K562 (cell line): ENCODE results near the gene SLC46A3. TPM values are rescaled to one million over a fixed set of nuclear protein-coding genes. Genes with fewer than 3 reads are reported as not detected.

Experiments used
- ATAC-seq: fragments of 200-7000 bp; cut with Tn5 transposase; 3 replicates; pipeline ENCODE4 v1.9.1; 2020; ENCODE audit warnings: moderate library complexity
- BruUV-seq: library from RNA; stranded (reverse); fragments of 400-500 nt; replicated peaks from 2 replicates; lab custom pipeline; 2021; lab: Mats Ljungman, UMichigan
- CTCF ChIA-PET: fragments of 300-600 bp; formaldehyde crosslinking; extraction: SDS; loops from one replicate; lab custom pipeline; 2021; ENCODE audit warnings: low intra/inter-chr PET ratio; lab: Yijun Ruan, JAX
- POLR2A ChIA-PET: fragments of 300-600, 350-650 bp; sonication (Branson Sonifier 250); formaldehyde crosslinking; extraction: SDS; loops from one replicate; lab custom pipeline; 2021; ENCODE audit warnings: antibody characterized with exemption, inconsistent platforms; lab: Yijun Ruan, JAX
- DNase-seq, 4 experiments: peaks; one replicate each; pipeline versions ENCODE4 v3.0.0 to v3.0.0-alpha.2; 2011 to 2018; ENCODE audit warnings: low spot score in 3 of 4, mixed read lengths in 3 of 4; ENCODE audit errors: extremely low read depth in 1 of 4
- FAIRE-seq: peaks from 2 replicates; lab custom pipeline; 2011; peaks lifted over from hg19 to GRCh38; lab: Jason Lieb, UNC
- H2AFZ ChIP-seq: 2 replicates; pipeline ENCODE4 v1.6.0; 2011; ENCODE audit warnings: low read depth, low read length, control low read depth, inconsistent platforms
- H3K27ac ChIP-seq: fragments of 200-600 bp; 3 replicates; pipeline ENCODE4 v1.8.0; 2011; ENCODE audit warnings: low read depth, mild to moderate bottlenecking, control low read depth, inconsistent platforms, low read length, moderate library complexity, mixed read lengths; ENCODE audit errors: extremely low read depth
- H3K27me3 ChIP-seq, 2 experiments: fragments of 300-600 bp in 1 of 2; 2 replicates in 1 of 2; 3 replicates in 1 of 2; pipeline versions ENCODE4 v1.6.0 to v1.8.0; 2011; ENCODE audit warnings: inconsistent platforms in 2 of 2, low read length in 2 of 2, mild to moderate bottlenecking in 1 of 2, mixed read lengths in 1 of 2, moderate library complexity in 1 of 2; ENCODE audit not compliant: control insufficient read depth in 2 of 2, insufficient read depth in 2 of 2
- H3K36me3 ChIP-seq: fragments of 300-600 bp; 3 replicates; pipeline ENCODE4 v1.8.0; 2011; ENCODE audit warnings: mild to moderate bottlenecking, low read length, inconsistent platforms; ENCODE audit not compliant: control insufficient read depth, insufficient read depth
- H3K4me1 ChIP-seq, 2 experiments: fragments of 200-600 bp in 1 of 2; replicated peaks in 1 of 2; 2 replicates in 1 of 2; 3 replicates in 1 of 2; pipeline versions ENCODE4 v1.5.1 to v1.8.0; 2011; ENCODE audit warnings: inconsistent platforms in 2 of 2, low read length in 2 of 2, mild to moderate bottlenecking in 1 of 2, mixed read lengths in 1 of 2, moderate library complexity in 1 of 2; ENCODE audit not compliant: control insufficient read depth in 2 of 2, insufficient read depth in 2 of 2
- H3K4me2 ChIP-seq: 2 replicates; pipeline ENCODE4 v1.6.1; 2011; ENCODE audit warnings: low read length, control low read depth, inconsistent platforms, mixed read lengths; ENCODE audit not compliant: insufficient read depth
- H3K4me3 ChIP-seq: fragments of 200-600 bp; sonication (generic), shearing (Covaris generic); 2 replicates; pipeline ENCODE4 v1.5.1; 2016; ENCODE audit warnings: control low read depth, inconsistent platforms
- H3K79me2 ChIP-seq: fragments of 200-600 bp; 3 replicates; pipeline ENCODE4 v1.8.0; 2011; ENCODE audit warnings: low read length, inconsistent platforms; ENCODE audit not compliant: control insufficient read depth, insufficient read depth
- H3K9ac ChIP-seq, 2 experiments: 2 replicates each; pipeline versions ENCODE4 v1.6.0 to v1.6.1; 2011; ENCODE audit warnings: low read depth in 2 of 2, low read length in 2 of 2, control low read depth in 1 of 2, inconsistent platforms in 1 of 2, mild to moderate bottlenecking in 1 of 2, mixed read lengths in 1 of 2; ENCODE audit not compliant: insufficient read depth in 1 of 2
- H3K9me1 ChIP-seq: one replicate; pipeline ENCODE4 v1.6.0; 2011; ENCODE audit warnings: inconsistent platforms, mild to moderate bottlenecking, low read length, moderate library complexity; ENCODE audit not compliant: control insufficient read depth, insufficient read depth
- H3K9me3 ChIP-seq: replicated peaks from 2 replicates; pipeline ENCODE4 v1.5.1; 2011; ENCODE audit warnings: low read depth, low read length, inconsistent platforms; ENCODE audit not compliant: control insufficient read depth, insufficient read depth
- H4K20me1 ChIP-seq: replicated peaks from 2 replicates; pipeline ENCODE4 v1.6.1; 2011; ENCODE audit warnings: low read length, inconsistent platforms, mixed read lengths; ENCODE audit not compliant: control insufficient read depth, insufficient read depth
- ELF1 ChIP-seq: fragments of 200-800 bp; sonication (Bioruptor generic); IDR thresholded peaks from 2 replicates; pipeline ENCODE4 v1.6.1; 2016; ENCODE audit warnings: missing genetic modification characterization, missing compliant biosample characterization
- ESRRA ChIP-seq: fragments of 450-650 bp; IDR thresholded peaks from 2 replicates; pipeline ENCODE4 v1.6.1; 2014; ENCODE audit warnings: low read depth, mild to moderate bottlenecking, moderate library complexity, borderline replicate concordance
- ETV6 ChIP-seq, 3 experiments: fragments of 150-350 bp in 1 of 3; sonication (generic) in 1 of 3; formaldehyde crosslinking in 1 of 3; IDR thresholded peaks; 2 replicates each; pipeline versions ENCODE4 v1.6.1 to v1.8.0; 2014 to 2022; ENCODE audit warnings: borderline replicate concordance in 2 of 3, low read depth in 2 of 3, antibody characterized with exemption in 1 of 3, low read length in 1 of 3, mild to moderate bottlenecking in 1 of 3, missing genetic modification reagents in 1 of 3
- TRIM24 ChIP-seq, 2 experiments: fragments of 450-650 bp; IDR thresholded peaks; 2 replicates each; pipeline ENCODE4 v1.6.1; 2016
- U2AF1 ChIP-seq: fragments of 200-400 bp; formaldehyde crosslinking; optimal IDR thresholded peaks from 2 replicates; pipeline ENCODE3; 2017; ENCODE audit warnings: mild to moderate bottlenecking, low read depth, low read length, moderate library complexity
- ZFP36 ChIP-seq: fragments of 150-350 bp; IDR thresholded peaks from 2 replicates; pipeline ENCODE4 v1.6.1; 2018; ENCODE audit warnings: low read length, low read depth; ENCODE audit not compliant: partially characterized antibody
- WGBS: fragments of 100-300 bp; shearing (Covaris generic); methylation state at CpG from one replicate; pipeline ENCODE4 v1.1.6; 2016; ENCODE audit warnings: low coverage, mixed read lengths; ENCODE audit not compliant: insufficient coverage; ENCODE audit errors: missing lambda C conversion rate; 5-methylcytosine and 5-hydroxymethylcytosine counted together
- in situ Hi-C: fragments of 300-500 bp; cut with MboI; formaldehyde crosslinking; loops from 4 replicates; pipeline ENCODE4 v1.15.0; 2018; ENCODE audit warnings: inconsistent platforms, mixed read lengths
- intact Hi-C: fragments of 100-400 bp; cut with micrococcal nuclease; formaldehyde crosslinking; loops from 2 replicates; pipeline ENCODE4 v1.14.2; 2022
- polyA plus RNA-seq, 8 experiments: library from polyadenylated mRNA; depleted of rRNA in 4 of 8; stranded (reverse) in 5 of 8; unstranded in 3 of 8; fragments of >200 nt; fragmentation: Nextera tagmentation in 2 of 8; fragmentation: Illumina TruSeq in 1 of 8; extraction: Ambion mirVana in 2 of 8; extraction: Trizol in 1 of 8; gene quantifications; 2 replicates each; pipeline versions ENCODE4 v1.2.1 to v1.2.3, GENCODE V29; 2011 to 2014; ENCODE audit warnings: inconsistent platforms in 1 of 8, missing spikeins in 1 of 8
- total RNA-seq, 7 experiments: library from RNA; depleted of rRNA in 6 of 7; stranded (reverse); fragments of >200 nt in 6 of 7; fragmentation: Illumina TruSeq in 2 of 7; extraction: Trizol in 2 of 7; gene quantifications; 2 replicates each; pipeline versions ENCODE4 v1.2.1 to v1.2.3, GENCODE V29; 2011 to 2021; ENCODE audit warnings: low replicate concordance in 1 of 7
- TF ChIP-seq, protein P1 (sequence below): sonication (generic); formaldehyde crosslinking; IDR thresholded peaks from 2 replicates; pipeline ENCODE4 v1.8.0; 2022; ENCODE audit warnings: mild to moderate bottlenecking, missing genetic modification reagents
- TF ChIP-seq, protein P2 (sequence below): fragments of 250-450 bp; sonication (Bioruptor Pico); IDR thresholded peaks from 2 replicates; pipeline ENCODE4 v1.6.1; 2021; ENCODE audit warnings: mild to moderate bottlenecking
- TF ChIP-seq, protein P3 (sequence below): fragments of 200-600 bp; sonication (generic); IDR thresholded peaks from one replicate; pipeline ENCODE4 v1.6.1; 2012; ENCODE audit warnings: mild to moderate bottlenecking, low read depth, low read length, inconsistent platforms

SLC46A3 gene
- total and polyA plus RNA-seq, 9 of the 15 experiments (the other 6 are each of a cell fraction or from before 2014, with no cell fraction given): 0.14 to 1.2 (median 0.51) TPM

DNA sequence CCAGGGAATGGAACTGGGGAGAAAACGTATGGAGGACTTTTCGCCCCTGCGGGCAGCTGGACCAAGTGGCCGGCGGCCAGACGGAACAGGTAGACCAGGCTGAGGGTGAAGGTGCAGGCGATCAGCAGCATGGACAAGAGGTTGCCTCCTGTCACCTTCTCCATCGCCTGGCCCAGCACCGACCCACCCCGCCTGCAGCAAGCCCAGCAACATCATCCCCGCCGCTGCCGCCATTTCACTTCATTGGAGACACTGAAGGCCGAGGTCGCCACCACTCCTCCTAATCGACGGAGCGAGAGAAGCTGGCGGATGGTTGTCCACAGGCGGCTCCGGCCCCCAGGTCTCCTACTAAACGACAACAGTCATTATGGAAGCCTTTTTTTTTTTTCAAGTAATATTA lies 5.0 kb upstream of the SLC46A3 start:
- ATAC-seq: no peak
- POLR2A ChIA-PET: no interaction called here
- H3K9me1 ChIP-seq: no peaks in the 10 kb centered on the region
- intact Hi-C loops: no loop called here
- H3K9ac ChIP-seq: no peak overlapping the region
- peaks cover 0 to 4% of the 10 kb centered on the region in 2 experiments; a peak in 2 of 5 replicates for H3K27me3 ChIP-seq
- H2AFZ ChIP-seq: no peak overlapping the region
- 11% methylated on average over 9 of the region's 22 CpGs for WGBS
- no peaks in the 10 kb centered on the region for H3K79me2 ChIP-seq
- H3K4me1 ChIP-seq: peaks cover 5 to 7% of the 10 kb centered on the region in 2 experiments; a peak in 4 of 5 replicates
- BruUV-seq: no TSS peak
- in situ Hi-C loops: no loop called here
- no peak overlapping the region for H3K27ac ChIP-seq
- CTCF ChIA-PET: no interaction called here
- H3K4me3 ChIP-seq: no peak overlapping the region
- FAIRE-seq: no peak
- no peak overlapping the region for H3K4me2 ChIP-seq
- H3K36me3 ChIP-seq: no peaks in the 10 kb centered on the region
- no peaks in the 10 kb centered on the region for H3K9me3 ChIP-seq
- no peak for DNase-seq
- no peaks in the 10 kb centered on the region for H4K20me1 ChIP-seq
- TF ChIP-seq, protein P1, sequence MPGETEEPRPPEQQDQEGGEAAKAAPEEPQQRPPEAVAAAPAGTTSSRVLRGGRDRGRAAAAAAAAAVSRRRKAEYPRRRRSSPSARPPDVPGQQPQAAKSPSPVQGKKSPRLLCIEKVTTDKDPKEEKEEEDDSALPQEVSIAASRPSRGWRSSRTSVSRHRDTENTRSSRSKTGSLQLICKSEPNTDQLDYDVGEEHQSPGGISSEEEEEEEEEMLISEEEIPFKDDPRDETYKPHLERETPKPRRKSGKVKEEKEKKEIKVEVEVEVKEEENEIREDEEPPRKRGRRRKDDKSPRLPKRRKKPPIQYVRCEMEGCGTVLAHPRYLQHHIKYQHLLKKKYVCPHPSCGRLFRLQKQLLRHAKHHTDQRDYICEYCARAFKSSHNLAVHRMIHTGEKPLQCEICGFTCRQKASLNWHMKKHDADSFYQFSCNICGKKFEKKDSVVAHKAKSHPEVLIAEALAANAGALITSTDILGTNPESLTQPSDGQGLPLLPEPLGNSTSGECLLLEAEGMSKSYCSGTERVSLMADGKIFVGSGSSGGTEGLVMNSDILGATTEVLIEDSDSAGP (CRISPR knock-in tag): no peak
- no peak for TF ChIP-seq ETV6 (IDR thresholded peaks at IDR 0.05; ENCODE audit: borderline replicate concordance in 1 of 2, low read depth in 2 of 2, low read length in 1 of 2)
- TF ChIP-seq ETV6 (CRISPR knock-in tag; IDR thresholded peaks at IDR 0.05; ENCODE audit: borderline replicate concordance): no peak
- TF ChIP-seq ESRRA: no peak
- no peak for TF ChIP-seq U2AF1
- TF ChIP-seq, protein P2, sequence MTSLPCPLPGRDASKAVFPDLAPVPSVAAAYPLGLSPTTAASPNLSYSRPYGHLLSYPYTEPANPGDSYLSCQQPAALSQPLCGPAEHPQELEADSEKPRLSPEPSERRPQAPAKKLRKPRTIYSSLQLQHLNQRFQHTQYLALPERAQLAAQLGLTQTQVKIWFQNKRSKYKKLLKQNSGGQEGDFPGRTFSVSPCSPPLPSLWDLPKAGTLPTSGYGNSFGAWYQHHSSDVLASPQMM (CRISPR knock-in tag): no peak
- no peak for TF ChIP-seq ELF1 (tag)
- TF ChIP-seq TRIM24 (IDR thresholded peaks at IDR 0.05): no peak
- TF ChIP-seq, protein P3, sequence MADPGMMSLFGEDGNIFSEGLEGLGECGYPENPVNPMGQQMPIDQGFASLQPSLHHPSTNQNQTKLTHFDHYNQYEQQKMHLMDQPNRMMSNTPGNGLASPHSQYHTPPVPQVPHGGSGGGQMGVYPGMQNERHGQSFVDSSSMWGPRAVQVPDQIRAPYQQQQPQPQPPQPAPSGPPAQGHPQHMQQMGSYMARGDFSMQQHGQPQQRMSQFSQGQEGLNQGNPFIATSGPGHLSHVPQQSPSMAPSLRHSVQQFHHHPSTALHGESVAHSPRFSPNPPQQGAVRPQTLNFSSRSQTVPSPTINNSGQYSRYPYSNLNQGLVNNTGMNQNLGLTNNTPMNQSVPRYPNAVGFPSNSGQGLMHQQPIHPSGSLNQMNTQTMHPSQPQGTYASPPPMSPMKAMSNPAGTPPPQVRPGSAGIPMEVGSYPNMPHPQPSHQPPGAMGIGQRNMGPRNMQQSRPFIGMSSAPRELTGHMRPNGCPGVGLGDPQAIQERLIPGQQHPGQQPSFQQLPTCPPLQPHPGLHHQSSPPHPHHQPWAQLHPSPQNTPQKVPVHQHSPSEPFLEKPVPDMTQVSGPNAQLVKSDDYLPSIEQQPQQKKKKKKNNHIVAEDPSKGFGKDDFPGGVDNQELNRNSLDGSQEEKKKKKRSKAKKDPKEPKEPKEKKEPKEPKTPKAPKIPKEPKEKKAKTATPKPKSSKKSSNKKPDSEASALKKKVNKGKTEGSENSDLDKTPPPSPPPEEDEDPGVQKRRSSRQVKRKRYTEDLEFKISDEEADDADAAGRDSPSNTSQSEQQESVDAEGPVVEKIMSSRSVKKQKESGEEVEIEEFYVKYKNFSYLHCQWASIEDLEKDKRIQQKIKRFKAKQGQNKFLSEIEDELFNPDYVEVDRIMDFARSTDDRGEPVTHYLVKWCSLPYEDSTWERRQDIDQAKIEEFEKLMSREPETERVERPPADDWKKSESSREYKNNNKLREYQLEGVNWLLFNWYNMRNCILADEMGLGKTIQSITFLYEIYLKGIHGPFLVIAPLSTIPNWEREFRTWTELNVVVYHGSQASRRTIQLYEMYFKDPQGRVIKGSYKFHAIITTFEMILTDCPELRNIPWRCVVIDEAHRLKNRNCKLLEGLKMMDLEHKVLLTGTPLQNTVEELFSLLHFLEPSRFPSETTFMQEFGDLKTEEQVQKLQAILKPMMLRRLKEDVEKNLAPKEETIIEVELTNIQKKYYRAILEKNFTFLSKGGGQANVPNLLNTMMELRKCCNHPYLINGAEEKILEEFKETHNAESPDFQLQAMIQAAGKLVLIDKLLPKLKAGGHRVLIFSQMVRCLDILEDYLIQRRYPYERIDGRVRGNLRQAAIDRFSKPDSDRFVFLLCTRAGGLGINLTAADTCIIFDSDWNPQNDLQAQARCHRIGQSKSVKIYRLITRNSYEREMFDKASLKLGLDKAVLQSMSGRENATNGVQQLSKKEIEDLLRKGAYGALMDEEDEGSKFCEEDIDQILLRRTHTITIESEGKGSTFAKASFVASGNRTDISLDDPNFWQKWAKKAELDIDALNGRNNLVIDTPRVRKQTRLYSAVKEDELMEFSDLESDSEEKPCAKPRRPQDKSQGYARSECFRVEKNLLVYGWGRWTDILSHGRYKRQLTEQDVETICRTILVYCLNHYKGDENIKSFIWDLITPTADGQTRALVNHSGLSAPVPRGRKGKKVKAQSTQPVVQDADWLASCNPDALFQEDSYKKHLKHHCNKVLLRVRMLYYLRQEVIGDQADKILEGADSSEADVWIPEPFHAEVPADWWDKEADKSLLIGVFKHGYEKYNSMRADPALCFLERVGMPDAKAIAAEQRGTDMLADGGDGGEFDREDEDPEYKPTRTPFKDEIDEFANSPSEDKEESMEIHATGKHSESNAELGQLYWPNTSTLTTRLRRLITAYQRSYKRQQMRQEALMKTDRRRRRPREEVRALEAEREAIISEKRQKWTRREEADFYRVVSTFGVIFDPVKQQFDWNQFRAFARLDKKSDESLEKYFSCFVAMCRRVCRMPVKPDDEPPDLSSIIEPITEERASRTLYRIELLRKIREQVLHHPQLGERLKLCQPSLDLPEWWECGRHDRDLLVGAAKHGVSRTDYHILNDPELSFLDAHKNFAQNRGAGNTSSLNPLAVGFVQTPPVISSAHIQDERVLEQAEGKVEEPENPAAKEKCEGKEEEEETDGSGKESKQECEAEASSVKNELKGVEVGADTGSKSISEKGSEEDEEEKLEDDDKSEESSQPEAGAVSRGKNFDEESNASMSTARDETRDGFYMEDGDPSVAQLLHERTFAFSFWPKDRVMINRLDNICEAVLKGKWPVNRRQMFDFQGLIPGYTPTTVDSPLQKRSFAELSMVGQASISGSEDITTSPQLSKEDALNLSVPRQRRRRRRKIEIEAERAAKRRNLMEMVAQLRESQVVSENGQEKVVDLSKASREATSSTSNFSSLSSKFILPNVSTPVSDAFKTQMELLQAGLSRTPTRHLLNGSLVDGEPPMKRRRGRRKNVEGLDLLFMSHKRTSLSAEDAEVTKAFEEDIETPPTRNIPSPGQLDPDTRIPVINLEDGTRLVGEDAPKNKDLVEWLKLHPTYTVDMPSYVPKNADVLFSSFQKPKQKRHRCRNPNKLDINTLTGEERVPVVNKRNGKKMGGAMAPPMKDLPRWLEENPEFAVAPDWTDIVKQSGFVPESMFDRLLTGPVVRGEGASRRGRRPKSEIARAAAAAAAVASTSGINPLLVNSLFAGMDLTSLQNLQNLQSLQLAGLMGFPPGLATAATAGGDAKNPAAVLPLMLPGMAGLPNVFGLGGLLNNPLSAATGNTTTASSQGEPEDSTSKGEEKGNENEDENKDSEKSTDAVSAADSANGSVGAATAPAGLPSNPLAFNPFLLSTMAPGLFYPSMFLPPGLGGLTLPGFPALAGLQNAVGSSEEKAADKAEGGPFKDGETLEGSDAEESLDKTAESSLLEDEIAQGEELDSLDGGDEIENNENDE: no peak
- no peak for TF ChIP-seq ZFP36
